Gastrocnemius medialis (tissue), 4 donors: ENCODE results near the gene ETV7. TPM values are rescaled to one million over a fixed set of nuclear protein-coding genes. Genes with fewer than 3 reads are reported as not detected.
A peak's percentile ranks its signal among the peaks of the same experiment; 100 is the strongest.
"Not testable (repeated sequence)": the region's sequence is repeated elsewhere in the genome, so short reads cannot be mapped to it uniquely, and the experiment has no call there.

Experiments used
- ATAC-seq, 2 donors: fragments of 150-250 bp; one replicate each; pipeline ENCODE4 v1.9.1; 2016
- DNase-seq, 2 donors: peaks; one replicate each; pipeline ENCODE4 v3.0.0-alpha.2; 2019
- H3K27ac ChIP-seq, 4 donors: fragments of 200-600 bp; sonication (generic); 1 replicate in 1 of 4; 2 replicates in 3 of 4; pipeline ENCODE4 v1.5.1; 2016 to 2018; ENCODE audit warnings: mild to moderate bottlenecking in 2 of 4, moderate library complexity in 1 of 4
- H3K27me3 ChIP-seq, 3 donors: fragments of 200-600 bp; sonication (generic) in 2 of 3; 1 replicate in 1 of 3; 2 replicates in 2 of 3; pipeline versions ENCODE4 v1.5.1 to v1.6.0; 2016 to 2019; ENCODE audit warnings: mild to moderate bottlenecking in 1 of 3, moderate library complexity in 1 of 3
- H3K36me3 ChIP-seq, 2 donors: fragments of 200-600 bp; sonication (generic) in 1 of 2; one replicate each; pipeline ENCODE4 v1.5.1; 2017 to 2018
- H3K4me1 ChIP-seq, 2 donors: fragments of 200-600 bp; sonication (generic) in 1 of 2; one replicate each; pipeline ENCODE4 v1.5.1; 2016 to 2017; ENCODE audit warnings: mild to moderate bottlenecking in 2 of 2
- H3K4me3 ChIP-seq, 4 donors: fragments of 200-600 bp; sonication (generic) in 3 of 4; 1 replicate in 1 of 4; 2 replicates in 3 of 4; pipeline ENCODE4 v1.5.1; 2016 to 2019; ENCODE audit warnings: mild to moderate bottlenecking in 2 of 4
- H3K9me3 ChIP-seq, 3 donors: fragments of 200-600 bp; sonication (generic) in 2 of 3; 1 replicate in 1 of 3; 2 replicates in 2 of 3; pipeline ENCODE4 v1.5.1; 2016 to 2019
- CTCF ChIP-seq, 5 experiments: fragments of 450-650 bp in 3 of 5; fragments of 200-600 bp in 2 of 5; sonication (generic) in 2 of 5; IDR thresholded peaks in 4 of 5; conservative IDR thresholded peaks in 1 of 5; 1 replicate in 4 of 5; 2 replicates in 1 of 5; pipeline ENCODE4 v1.5.1; 2016 to 2019; ENCODE audit warnings: antibody characterized with exemption in 5 of 5, mild to moderate bottlenecking in 3 of 5, moderate library complexity in 3 of 5
- POLR2A ChIP-seq, 2 donors: fragments of 450-650 bp; IDR thresholded peaks; one replicate each; pipeline ENCODE4 v1.6.1; 2017; ENCODE audit warnings: antibody characterized with exemption in 2 of 2, mild to moderate bottlenecking in 2 of 2, moderate library complexity in 2 of 2
- in situ Hi-C, 4 donors: fragments of 200-750 bp; cut with MboI; loops; one replicate each; pipeline versions ENCODE4 v1.15.0 to v1.8.0; 2017; ENCODE audit warnings: low sequenced_read_pairs in 4 of 4
- intact Hi-C: fragments of 100-400 bp; cut with DNase I; formaldehyde crosslinking; loops from one replicate; pipeline ENCODE4 v1.15.1; 2023; ENCODE audit warnings: low total_unique reads
- total RNA-seq, 4 donors: library from RNA; depleted of rRNA; stranded (reverse); fragments of >200 nt; gene quantifications; one replicate each; pipeline versions ENCODE4 v1.1.0 to v1.2.3, GENCODE V29; 2016

The ETV7 gene
- total RNA-seq, 4 donors from 2014 or later, result not detected

GRCh38 chr6:36343109-36343680 lies 44.3 kb downstream of the ETV7 start:
- intact Hi-C loops, result loop anchor here (1.0 kb wide), 1 partner anchor 25 kb away; no protein-coding TSS in a partner anchor
- Histone ChIP-seq H3K9me3 (no peaks in the 10 kb centered on the region), H3K36me3 (no peaks in the 10 kb centered on the region), H3K27me3 (peaks cover 0 to 18% (median 15%) of the 10 kb centered on the region in 3 donors), H3K4me1 (peaks cover 0 to 4% of the 10 kb centered on the region in 2 donors), H3K27ac (no peak overlapping the region), H3K4me3 (no peak overlapping the region)
- DNase-seq (no peak), ATAC-seq (no peak)
- no peak for TF ChIP-seq CTCF (IDR thresholded peaks at IDR 0.05 in 4 of 5, conservative IDR thresholded peaks at IDR 0.05 in 1 of 5)
- no peak for TF ChIP-seq POLR2A (IDR thresholded peaks at IDR 0.05)
- in situ Hi-C loops, result no loop called here

- Histone ChIP-seq H3K4me1 (peaks cover 0 to 4% of the 10 kb centered on the region in 2 donors), H3K27me3 (peaks cover 0 to 21% (median 18%) of the 10 kb centered on the region in 3 donors), H3K36me3 (no peaks in the 10 kb centered on the region), H3K27ac (peak overlapping the region in 1 of 4 donors; percentile 32), H3K9me3 (no peaks in the 10 kb centered on the region), H3K4me3 (peak overlapping the region in 1 of 4 donors; percentile 0)
- DNase-seq (peak in 1 of 2 donors; percentile 50), ATAC-seq (peak; percentile 72 to 82)
- intact Hi-C loops, result loop anchor here (2.0 kb wide), 1 partner anchor 20 kb away; no protein-coding TSS in a partner anchor
- TF ChIP-seq POLR2A (IDR thresholded peaks at IDR 0.05), result no peak
- peak; percentile 81 to 93 (median 89) for TF ChIP-seq CTCF (IDR thresholded peaks at IDR 0.05 in 4 of 5, conservative IDR thresholded peaks at IDR 0.05 in 1 of 5)
- in situ Hi-C loops, result no loop called here
These were observed 46.6 kb downstream of the ETV7 start for GRCh38 chr6:36340618-36341454.

- ATAC-seq, result no peak
- Histone ChIP-seq H3K27ac (no peak overlapping the region), H3K36me3 (no peaks in the 10 kb centered on the region), H3K4me3 (no peak overlapping the region), H3K4me1 (peaks cover 0 to 4% of the 10 kb centered on the region in 2 donors), H3K27me3 (peaks cover 3 to 21% (median 18%) of the 10 kb centered on the region in 3 donors), H3K9me3 (no peaks in the 10 kb centered on the region)
- no peak for DNase-seq
- intact Hi-C loops, result loop anchor here (2.0 kb wide), 1 partner anchor 21 kb away; no protein-coding TSS in a partner anchor
- in situ Hi-C loops, result no loop called here
- TF ChIP-seq CTCF (IDR thresholded peaks at IDR 0.05 in 4 of 5, conservative IDR thresholded peaks at IDR 0.05 in 1 of 5) (no peak), POLR2A (IDR thresholded peaks at IDR 0.05) (no peak)
These were observed 47.2 kb downstream of the ETV7 start for GRCh38 chr6:36340306-36340617.

- DNase-seq (no peak), ATAC-seq (no peak)
- peaks cover 0 to 4% of the 10 kb centered on the region in 2 donors for H3K4me1 ChIP-seq
- in situ Hi-C loops, result no loop called here
- no peaks in the 10 kb centered on the region for H3K36me3 ChIP-seq
- TF ChIP-seq CTCF (IDR thresholded peaks at IDR 0.05 in 4 of 5, conservative IDR thresholded peaks at IDR 0.05 in 1 of 5), result no peak
- no peak for TF ChIP-seq POLR2A (IDR thresholded peaks at IDR 0.05)
- intact Hi-C loops, result no loop called here
- no peak overlapping the region for H3K27ac ChIP-seq
- H3K9me3 ChIP-seq, result no peaks in the 10 kb centered on the region
- H3K27me3 ChIP-seq, result peaks cover 9 to 27% (median 24%) of the 10 kb centered on the region in 3 donors
- H3K4me3 ChIP-seq, result no peak overlapping the region
These were observed 48.3 kb downstream of the ETV7 start for GRCh38 chr6:36339146-36339545.

GRCh38 chr6:36338223-36338622 lies 49.2 kb downstream of the ETV7 start:
- H3K4me3 ChIP-seq, intact Hi-C loops, H3K36me3 ChIP-seq, H3K27ac ChIP-seq, H3K4me1 ChIP-seq, ATAC-seq, H3K9me3 ChIP-seq, DNase-seq, in situ Hi-C loops: not testable (repeated sequence)
- H3K27me3 ChIP-seq, result peaks cover 17 to 32% (median 32%) of the 10 kb centered on the region in 3 donors
